ENCODE results near the gene YBX3. TPM values are rescaled to one million over a fixed set of nuclear protein-coding genes. Genes with fewer than 3 reads are reported as not detected.

Gene YBX3
- total and polyA plus RNA-seq, 2 of the 13 experiments (the other 11 are each of a cell fraction or from before 2014, with no cell fraction given): 77.5 to 99.6 TPM

GRCh38 chr12:10721651-10722501 lies 1.2 kb downstream of the YBX3 start (continued):
- TF ChIP-seq, protein P1, sequence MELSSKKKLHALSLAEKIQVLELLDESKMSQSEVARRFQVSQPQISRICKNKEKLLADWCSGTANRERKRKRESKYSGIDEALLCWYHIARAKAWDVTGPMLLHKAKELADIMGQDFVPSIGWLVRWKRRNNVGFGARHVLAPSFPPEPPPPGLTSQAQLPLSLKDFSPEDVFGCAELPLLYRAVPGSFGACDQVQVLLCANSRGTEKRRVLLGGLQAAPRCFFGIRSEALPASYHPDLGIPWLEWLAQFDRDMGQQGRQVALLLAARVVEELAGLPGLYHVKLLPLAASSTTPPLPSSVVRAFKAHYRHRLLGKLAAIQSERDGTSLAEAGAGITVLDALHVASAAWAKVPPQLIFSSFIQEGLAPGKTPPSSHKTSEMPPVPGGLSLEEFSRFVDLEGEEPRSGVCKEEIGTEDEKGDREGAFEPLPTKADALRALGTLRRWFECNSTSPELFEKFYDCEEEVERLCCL (CRISPR knock-in tag; IDR thresholded peaks at IDR 0.05; ENCODE audit: borderline replicate concordance): no peak
- no peak for TF ChIP-seq KLF15 (CRISPR knock-in tag; IDR thresholded peaks at IDR 0.05; ENCODE audit: borderline replicate concordance)
- TF ChIP-seq, protein P2, sequence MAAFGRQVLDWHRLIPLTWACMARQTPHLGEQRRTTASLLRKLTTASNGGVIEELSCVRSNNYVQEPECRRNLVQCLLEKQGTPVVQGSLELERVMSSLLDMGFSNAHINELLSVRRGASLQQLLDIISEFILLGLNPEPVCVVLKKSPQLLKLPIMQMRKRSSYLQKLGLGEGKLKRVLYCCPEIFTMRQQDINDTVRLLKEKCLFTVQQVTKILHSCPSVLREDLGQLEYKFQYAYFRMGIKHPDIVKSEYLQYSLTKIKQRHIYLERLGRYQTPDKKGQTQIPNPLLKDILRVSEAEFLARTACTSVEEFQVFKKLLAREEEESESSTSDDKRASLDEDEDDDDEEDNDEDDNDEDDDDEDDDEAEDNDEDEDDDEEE (CRISPR knock-in tag; IDR thresholded peaks at IDR 0.05): 0 out of 2 replicates have a peak, but pooled peaks have one; percentile 38
- no peak; the same call in 1 of the 2 replicates for TF ChIP-seq ATF3 (CRISPR knock-in tag; IDR thresholded peaks at IDR 0.05)
- TF ChIP-seq ZFP41 (CRISPR knock-in tag; IDR thresholded peaks at IDR 0.05; ENCODE audit: borderline replicate concordance): no peak
- TF ChIP-seq ZNF788 (CRISPR knock-in tag; IDR thresholded peaks at IDR 0.05; ENCODE audit: borderline replicate concordance): peak; percentile 34; the same call in 1 of the 2 replicates
- TF ChIP-seq WIZ (CRISPR knock-in tag; IDR thresholded peaks at IDR 0.05): no peak
- peak; percentile 73 for TF ChIP-seq GABPB1 (CRISPR knock-in tag; IDR thresholded peaks at IDR 0.05)
- no peak for TF ChIP-seq POLR2AphosphoS2 (IDR thresholded peaks at IDR 0.05; ENCODE audit: low read depth, low read length)
- no peak for TF ChIP-seq MBNL3 (CRISPR knock-in tag; conservative IDR thresholded peaks at IDR 0.05)
- peak; percentile 89; the same call in 1 of the 2 replicates for TF ChIP-seq MIER3 (CRISPR knock-in tag; IDR thresholded peaks at IDR 0.05; ENCODE audit: borderline replicate concordance)
- no peak for TF ChIP-seq ZNF83 (CRISPR knock-in tag; IDR thresholded peaks at IDR 0.05; ENCODE audit: borderline replicate concordance)
- TF ChIP-seq ATF2 (CRISPR knock-in tag; IDR thresholded peaks at IDR 0.05): peak; percentile 50
- no peak for TF ChIP-seq HNRNPL (IDR thresholded peaks at IDR 0.05; ENCODE audit: low read depth, low read length)
- TF ChIP-seq ADNP (CRISPR knock-in tag; IDR thresholded peaks at IDR 0.05): no peak
- TF ChIP-seq NFE2L2 (IDR thresholded peaks at IDR 0.05; ENCODE audit: low read length): no peak
- TF ChIP-seq GMEB1 (CRISPR knock-in tag; IDR thresholded peaks at IDR 0.05; ENCODE audit: borderline replicate concordance): peak; percentile 28; the same call in 1 of the 2 replicates
- peak; percentile 71; the same call in 1 of the 2 replicates for TF ChIP-seq GLI4 (CRISPR knock-in tag; IDR thresholded peaks at IDR 0.05; ENCODE audit: borderline replicate concordance)
- TF ChIP-seq ZSCAN12 (CRISPR knock-in tag; IDR thresholded peaks at IDR 0.05): no peak
- TF ChIP-seq CBX2 (IDR thresholded peaks at IDR 0.05; ENCODE audit: low read depth, low read length): no peak
- TF ChIP-seq CBX2 (CRISPR knock-in tag; IDR thresholded peaks at IDR 0.05; ENCODE audit: low read depth): no peak
- TF ChIP-seq, protein P3, sequence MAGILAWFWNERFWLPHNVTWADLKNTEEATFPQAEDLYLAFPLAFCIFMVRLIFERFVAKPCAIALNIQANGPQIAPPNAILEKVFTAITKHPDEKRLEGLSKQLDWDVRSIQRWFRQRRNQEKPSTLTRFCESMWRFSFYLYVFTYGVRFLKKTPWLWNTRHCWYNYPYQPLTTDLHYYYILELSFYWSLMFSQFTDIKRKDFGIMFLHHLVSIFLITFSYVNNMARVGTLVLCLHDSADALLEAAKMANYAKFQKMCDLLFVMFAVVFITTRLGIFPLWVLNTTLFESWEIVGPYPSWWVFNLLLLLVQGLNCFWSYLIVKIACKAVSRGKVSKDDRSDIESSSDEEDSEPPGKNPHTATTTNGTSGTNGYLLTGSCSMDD (CRISPR knock-in tag; IDR thresholded peaks at IDR 0.05): no peak
- TF ChIP-seq ZNF451 (CRISPR knock-in tag; IDR thresholded peaks at IDR 0.05): peak; percentile 20; the same call in 1 of the 2 replicates

All from HepG2 (cell line).